Measurements from ENCODE around the gene BIRC3. TPM values are rescaled to one million over a fixed set of nuclear protein-coding genes. Genes with fewer than 3 reads are reported as not detected.
A peak's percentile ranks its signal among the peaks of the same experiment; 100 is the strongest.

The BIRC3 gene
- total RNA-seq, 2 experiments from 2014 or later: 115 to 124 TPM

- H3K36me3 ChIP-seq (ENCODE audit: insufficient read depth, low read length): peaks cover 58% of the 10 kb centered on the region
Observed at GRCh38 chr11:102322560-102322959, 5.3 kb downstream of the BIRC3 start.

GRCh38 chr11:102323542-102324251 lies 6.4 kb downstream of the BIRC3 start:
- CTCF ChIA-PET: interaction anchor here (2.1 to 2.2 kb wide), 2 partner anchors 18 to 30 kb away, joined by 8 to 24 read pairs; no protein-coding TSS in a partner anchor
- H3K4me3 ChIP-seq (ENCODE audit: low read length): no peak overlapping the region
- no peak overlapping the region for H3K4me3 Mint-ChIP-seq

More at GRCh38 chr11:102322560-102322959, 5.3 kb downstream of the BIRC3 start:
- no peaks in the 10 kb centered on the region for H3K27me3 Mint-ChIP-seq
- no peak for ATAC-seq (ENCODE audit: poor library complexity)
- Histone ChIP-seq H3K9me3 (ENCODE audit: control insufficient read depth in 1 of 2, insufficient read depth in 1 of 2, low read length in 2 of 2) (no peaks in the 10 kb centered on the region), H3K4me1 (ENCODE audit: insufficient read depth, low read length) (peaks cover 36% of the 10 kb centered on the region), H3K27me3 (ENCODE audit: control insufficient read depth in 1 of 2, insufficient read depth in 2 of 2, low read length in 2 of 2) (no peaks in the 10 kb centered on the region), H3K27ac (ENCODE audit: low read depth in 1 of 2, low read length in 2 of 2) (peak overlapping the region in 1 of 2 donors; percentile 50), H3K4me3 (ENCODE audit: low read length) (peak overlapping the region; percentile 91)
- intact Hi-C loops (cut with DNase I, micrococcal nuclease): no loop called here
- no peak for TF ChIP-seq CTCF (IDR thresholded peaks at IDR 0.05)
- ChIA-PET POLR2A (interaction anchor here (1.1 to 1.4 kb wide), 2 partner anchors 10 to 22 kb away, joined by 3 read pairs; no protein-coding TSS in a partner anchor), CTCF (interaction anchor here (1.2 to 16.1 kb wide), 2 partner anchors 28 to 54 kb away, joined by 3 to 185 read pairs; no protein-coding TSS in a partner anchor)
- no peaks in the 10 kb centered on the region for H3K9me3 Mint-ChIP-seq
- peaks cover 85% of the 10 kb centered on the region for H3K36me3 Mint-ChIP-seq (ENCODE audit: low read depth)
- peak overlapping the region; percentile 93 for H3K27ac Mint-ChIP-seq
- peaks cover 67% of the 10 kb centered on the region for H3K4me1 Mint-ChIP-seq (ENCODE audit: low read depth)
- DNase-seq: peak in 4 of 14 experiments; percentile 37 to 74 (median 58)
- H3K4me3 Mint-ChIP-seq: peak overlapping the region; percentile 59

GRCh38 chr11:102325088-102325487 lies 7.8 kb downstream of the BIRC3 start:
- ATAC-seq (ENCODE audit: poor library complexity) (no peak), DNase-seq (peak in 2 of 14 experiments; percentile 29 to 50)
- Histone ChIP-seq H3K27me3 (ENCODE audit: control insufficient read depth in 1 of 2, insufficient read depth in 2 of 2, low read length in 2 of 2) (no peaks in the 10 kb centered on the region), H3K4me1 (ENCODE audit: insufficient read depth, low read length) (peaks cover 30% of the 10 kb centered on the region), H3K36me3 (ENCODE audit: insufficient read depth, low read length) (peaks cover 83% of the 10 kb centered on the region), H3K9me3 (ENCODE audit: control insufficient read depth in 1 of 2, insufficient read depth in 1 of 2, low read length in 2 of 2) (no peaks in the 10 kb centered on the region), H3K4me3 (ENCODE audit: low read length) (no peak overlapping the region), H3K27ac (ENCODE audit: low read depth in 1 of 2, low read length in 2 of 2) (no peak overlapping the region)
- Mint-ChIP-seq H3K36me3 (ENCODE audit: low read depth) (peaks cover 88% of the 10 kb centered on the region), H3K27me3 (no peaks in the 10 kb centered on the region), H3K4me3 (peak overlapping the region; percentile 30), H3K27ac (peak overlapping the region; percentile 70), H3K9me3 (no peaks in the 10 kb centered on the region), H3K4me1 (ENCODE audit: low read depth) (peaks cover 50% of the 10 kb centered on the region)
- TF ChIP-seq CTCF (IDR thresholded peaks at IDR 0.05): no peak
- ChIA-PET CTCF (interaction anchor here (0.6 to 2.2 kb wide), 5 partner anchors 13 to 36 kb away, joined by 3 to 24 read pairs (median 5); partner anchors contain the start of gene BIRC2), POLR2A (interaction anchor here (0.6 to 0.9 kb wide), 3 partner anchors 19 to 76 kb away, joined by 3 to 4 read pairs (median 3); no protein-coding TSS in a partner anchor)
- intact Hi-C loops (cut with DNase I, micrococcal nuclease): no loop called here

More at GRCh38 chr11:102323542-102324251, 6.4 kb downstream of the BIRC3 start:
- DNase-seq: no peak
- no peak for ATAC-seq (ENCODE audit: poor library complexity)
- Mint-ChIP-seq H3K27me3 (no peaks in the 10 kb centered on the region), H3K4me1 (ENCODE audit: low read depth) (peaks cover 62% of the 10 kb centered on the region), H3K27ac (peak overlapping the region; percentile 50), H3K9me3 (no peaks in the 10 kb centered on the region), H3K36me3 (ENCODE audit: low read depth) (peaks cover 88% of the 10 kb centered on the region)
- POLR2A ChIA-PET: no interaction called here
- H3K36me3 ChIP-seq (ENCODE audit: insufficient read depth, low read length): peaks cover 69% of the 10 kb centered on the region
- peaks cover 36% of the 10 kb centered on the region for H3K4me1 ChIP-seq (ENCODE audit: insufficient read depth, low read length)
- H3K27ac ChIP-seq (ENCODE audit: low read depth in 1 of 2, low read length in 2 of 2): peak overlapping the region in 1 of 2 donors; percentile 20
- intact Hi-C loops (cut with DNase I, micrococcal nuclease): no loop called here
- no peaks in the 10 kb centered on the region for H3K27me3 ChIP-seq (ENCODE audit: control insufficient read depth in 1 of 2, insufficient read depth in 2 of 2, low read length in 2 of 2)
- TF ChIP-seq CTCF (IDR thresholded peaks at IDR 0.05): no peak
- no peaks in the 10 kb centered on the region for H3K9me3 ChIP-seq (ENCODE audit: control insufficient read depth in 1 of 2, insufficient read depth in 1 of 2, low read length in 2 of 2)

Data from CD4-positive, alpha-beta T cell (primary cell).